Stimulated activated CD8-positive, alpha-beta memory T cell treated with anti-CD3 and anti-CD28 coated beads, Interleukin-12 subunit alpha, Interleukin-12 subunit beta, amount 100 ng/mL, for 4 hours (primary cell): ENCODE results near the gene PWWP2A.

Experiments used
- DNase-seq: peaks from one replicate; pipeline ENCODE4 v3.0.0-alpha.2; 2020; ENCODE audit warnings: low read depth

The PWWP2A gene

DNA sequence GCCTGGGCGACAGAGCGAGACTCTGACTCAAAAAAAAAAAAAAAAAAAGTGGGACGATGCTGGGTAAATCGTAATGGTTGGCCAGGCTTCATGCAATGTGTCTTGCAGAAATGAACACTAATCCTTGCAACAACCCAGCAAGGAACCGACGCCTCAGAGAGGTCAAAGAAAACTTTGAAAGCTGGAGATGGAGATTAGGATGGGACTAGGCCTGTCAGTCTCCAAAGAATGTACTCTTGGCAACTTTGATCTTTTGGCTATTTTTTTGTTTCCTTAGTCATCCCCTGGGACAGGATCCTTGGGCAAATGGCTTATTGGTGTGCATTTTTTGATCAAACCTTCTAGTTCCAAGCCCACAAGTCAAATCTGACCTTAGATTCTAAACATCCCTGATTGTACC lies 10.6 kb upstream of the PWWP2A start:
- no peak for DNase-seq

GRCh38 chr5:160128632-160129031 lies 9.4 kb upstream of the PWWP2A start:
- DNase-seq = no peak

DNA sequence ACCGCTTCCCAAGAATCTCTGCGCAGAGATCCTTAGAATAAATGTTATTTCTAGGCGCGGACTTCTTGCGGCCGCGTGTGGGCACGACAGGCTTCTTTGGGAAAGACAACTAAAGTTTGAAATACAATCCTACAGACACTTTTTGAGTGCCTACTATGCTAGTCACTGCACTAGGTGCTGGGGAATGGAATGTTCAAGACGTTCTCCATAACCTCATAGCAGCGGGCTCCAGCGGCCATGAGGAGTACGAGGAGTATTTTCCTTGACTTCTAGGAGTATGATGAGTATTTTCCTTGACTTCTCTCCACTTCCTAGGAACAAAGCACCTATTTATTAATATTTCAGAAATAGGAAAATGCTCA lies 636 bp upstream of the PWWP2A start:
- DNase-seq = no peak

GRCh38 chr5:160118349-160119141 lies 705 bp downstream of the PWWP2A start:
- DNase-seq = peak; percentile 40

GRCh38 chr5:160116991-160117390 lies 2.3 kb downstream of the PWWP2A start:
- no peak for DNase-seq

- no peak for DNase-seq
These were observed 11.1 kb downstream of the PWWP2A start for GRCh38 chr5:160108124-160108523.

- DNase-seq = no peak
These were observed 13.4 kb downstream of the PWWP2A start for GRCh38 chr5:160105686-160106360.

DNA sequence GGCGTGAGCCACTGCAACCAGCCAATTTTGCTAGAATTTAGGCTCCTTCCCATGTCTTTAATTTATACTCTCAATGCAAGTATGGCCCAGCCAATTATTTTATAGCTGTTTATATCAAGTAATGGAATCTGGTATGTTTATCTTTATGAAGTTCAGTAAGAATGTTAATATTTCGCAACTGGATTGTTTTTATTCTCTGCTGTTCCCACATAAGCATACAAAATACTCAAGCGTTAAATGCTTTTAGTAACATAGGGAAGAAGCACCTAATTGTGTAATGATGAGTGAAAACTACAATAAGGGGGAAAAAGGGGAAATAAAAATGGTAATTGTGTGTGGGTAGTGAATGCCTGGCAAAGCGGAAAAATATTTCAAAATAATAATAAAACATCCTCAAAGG lies 21.3 kb downstream of the PWWP2A start:
- DNase-seq = no peak

DNA sequence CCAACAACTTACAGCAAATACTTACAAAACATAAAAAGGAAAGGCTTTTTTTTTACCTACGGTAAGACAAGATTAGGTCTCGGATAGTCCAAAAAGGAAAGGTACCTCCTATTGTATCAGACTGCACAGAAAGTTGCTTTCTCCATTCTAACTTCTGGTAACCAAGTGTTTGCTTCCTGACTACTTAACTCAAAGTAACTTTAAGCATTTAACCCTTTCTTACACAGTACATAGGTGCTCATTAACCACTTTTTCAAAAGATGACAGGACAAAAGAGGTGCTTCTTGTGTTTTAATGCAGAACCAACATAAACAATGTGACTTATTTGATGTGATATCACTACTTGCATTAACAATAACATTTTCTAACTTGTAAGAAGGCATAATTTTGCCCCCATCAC lies 23.1 kb downstream of the PWWP2A start:
- no peak for DNase-seq

GRCh38 chr5:160092960-160093707 lies 26.1 kb downstream of the PWWP2A start:
- DNase-seq = no peak

DNA sequence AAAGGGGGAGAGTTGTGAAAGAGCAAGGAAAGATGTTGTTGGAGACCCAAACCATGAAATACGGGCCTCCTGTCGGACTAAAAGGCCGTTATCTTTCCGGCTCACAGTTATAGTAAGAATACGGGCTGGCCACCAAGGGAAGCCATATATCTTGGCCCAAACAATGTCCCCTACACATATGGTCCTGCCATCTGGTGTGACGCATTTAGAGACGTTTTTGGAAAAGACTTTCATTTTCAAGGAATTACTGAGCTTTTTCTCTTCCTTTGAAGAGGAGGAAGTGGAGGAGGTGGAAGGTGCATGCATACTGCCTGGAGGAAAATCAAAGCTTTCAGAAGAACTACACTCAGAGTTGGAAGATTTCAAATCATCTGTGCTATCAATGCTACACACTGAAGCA lies 26.7 kb downstream of the PWWP2A start:
- no peak for DNase-seq

GRCh38 chr5:160090059-160090458 lies 29.2 kb downstream of the PWWP2A start:
- DNase-seq = no peak

GRCh38 chr5:160089531-160089930 lies 29.7 kb downstream of the PWWP2A start:
- no peak for DNase-seq

DNA sequence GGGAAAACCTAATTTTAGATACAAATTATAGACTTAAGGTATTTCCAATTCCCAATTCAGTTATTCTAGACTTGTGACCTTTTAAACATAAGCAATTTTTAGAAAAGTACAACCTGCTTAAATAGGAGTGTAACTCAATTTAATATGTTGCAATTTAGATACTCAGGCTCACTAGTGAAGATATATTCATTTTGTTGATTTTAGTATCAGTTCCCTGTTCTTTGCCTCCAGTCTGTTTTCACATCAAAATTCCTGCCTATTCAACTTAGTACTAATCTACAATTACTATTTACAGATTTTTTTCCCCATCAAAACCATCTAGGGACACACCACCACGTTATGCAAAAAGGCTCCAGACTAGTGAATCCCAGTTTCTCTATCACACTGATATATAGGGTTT lies 30.4 kb downstream of the PWWP2A start:
- no peak for DNase-seq

GRCh38 chr5:160087199-160087598 lies 32.1 kb downstream of the PWWP2A start:
- no peak for DNase-seq

DNA sequence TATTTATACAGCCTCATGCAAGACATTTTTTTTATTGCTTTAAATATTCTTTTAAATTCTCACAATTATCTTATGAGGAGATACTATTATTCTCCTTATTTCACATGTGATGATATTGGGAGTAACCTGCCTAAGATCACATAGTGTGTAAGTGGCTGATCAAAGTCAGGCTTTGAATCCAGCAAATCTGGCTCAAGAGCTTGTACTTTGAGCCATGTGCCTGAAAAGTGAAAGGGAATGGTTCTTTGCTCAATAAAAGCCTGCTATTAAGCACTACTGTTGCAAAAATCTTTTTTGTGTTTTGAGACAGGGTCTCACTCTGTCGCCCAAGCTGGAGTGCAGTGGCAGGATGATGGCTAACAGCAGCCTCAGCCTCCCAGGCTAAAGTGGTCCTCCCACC lies 35.1 kb downstream of the PWWP2A start:
- DNase-seq = no peak

DNA sequence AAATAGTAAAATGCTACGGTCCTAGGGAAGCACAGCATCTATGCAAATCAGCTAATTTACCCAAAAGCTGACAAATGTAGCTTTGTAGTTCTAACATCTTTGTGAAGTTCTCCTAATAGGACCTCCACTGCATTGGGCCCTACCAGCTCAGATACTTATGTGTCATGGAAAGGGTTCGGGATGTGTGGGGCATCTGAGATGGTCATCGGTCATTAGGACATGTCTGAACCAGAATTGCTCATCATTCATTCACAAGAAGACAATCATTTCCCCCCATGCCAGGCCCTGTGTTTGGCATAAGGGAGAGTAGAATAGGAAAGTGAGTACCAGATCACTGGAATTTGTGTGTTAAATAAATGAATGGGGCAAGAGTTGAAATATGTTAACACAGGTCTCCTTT lies 35.7 kb downstream of the PWWP2A start:
- no peak for DNase-seq

DNA sequence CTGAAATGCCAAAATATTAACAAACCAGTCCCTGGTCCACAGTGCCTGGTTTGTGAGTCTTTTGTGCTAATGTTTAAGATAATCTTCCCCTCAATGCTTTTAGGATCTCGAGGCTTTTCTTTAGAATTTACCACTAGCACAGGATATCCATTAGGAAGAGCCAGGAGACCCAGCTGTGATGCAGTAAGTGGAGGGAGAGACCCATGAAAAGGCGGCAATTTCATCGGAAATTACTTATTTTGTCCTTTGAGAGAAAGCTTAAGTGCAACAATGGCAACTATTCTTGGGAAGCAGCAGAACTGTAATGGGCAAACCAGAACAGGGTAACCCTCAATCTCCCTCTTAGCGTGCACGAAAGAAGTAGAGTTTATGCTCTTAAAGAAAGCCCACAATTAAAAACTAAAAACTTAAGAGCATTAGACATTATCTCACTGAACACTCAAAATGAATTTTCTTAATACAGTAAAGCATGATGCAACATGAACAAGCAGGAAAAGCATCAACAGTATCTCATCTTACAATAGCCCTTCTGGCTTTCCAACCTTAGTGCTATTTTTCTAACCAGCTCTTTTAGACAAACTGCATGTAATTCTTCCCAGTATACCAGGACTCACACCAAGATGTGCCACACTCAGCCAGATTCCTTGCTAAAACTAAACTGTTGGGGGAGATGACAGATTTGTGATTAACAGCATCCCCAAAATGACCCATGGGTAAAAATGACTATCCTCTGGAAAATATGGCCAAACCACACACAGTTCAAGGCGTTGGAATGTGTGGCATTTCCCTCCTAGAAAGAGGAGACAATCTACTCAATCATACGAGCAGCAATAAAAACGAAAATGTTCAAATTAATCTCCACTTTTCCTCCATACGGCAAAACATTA lies 36.4 kb downstream of the PWWP2A start:
- DNase-seq = no peak

DNA sequence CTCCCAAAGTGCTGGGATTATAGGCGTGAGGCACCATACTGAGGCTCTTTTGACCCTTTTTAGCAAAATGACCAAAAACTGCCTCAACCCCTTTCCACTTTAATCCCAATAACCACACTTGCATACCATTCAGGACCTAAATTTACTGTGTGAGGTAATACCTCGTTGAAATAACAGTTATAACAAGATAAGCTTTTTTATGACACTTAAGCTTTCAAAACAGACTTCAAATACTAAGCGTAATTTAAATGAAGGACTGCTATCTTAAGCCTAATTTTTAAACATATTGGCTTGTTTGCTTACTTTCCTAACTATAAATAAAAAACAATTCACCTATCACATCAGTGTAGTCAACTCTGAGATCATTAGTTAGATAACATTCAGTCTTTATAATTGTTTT lies 37.8 kb downstream of the PWWP2A start:
- no peak for DNase-seq

DNA sequence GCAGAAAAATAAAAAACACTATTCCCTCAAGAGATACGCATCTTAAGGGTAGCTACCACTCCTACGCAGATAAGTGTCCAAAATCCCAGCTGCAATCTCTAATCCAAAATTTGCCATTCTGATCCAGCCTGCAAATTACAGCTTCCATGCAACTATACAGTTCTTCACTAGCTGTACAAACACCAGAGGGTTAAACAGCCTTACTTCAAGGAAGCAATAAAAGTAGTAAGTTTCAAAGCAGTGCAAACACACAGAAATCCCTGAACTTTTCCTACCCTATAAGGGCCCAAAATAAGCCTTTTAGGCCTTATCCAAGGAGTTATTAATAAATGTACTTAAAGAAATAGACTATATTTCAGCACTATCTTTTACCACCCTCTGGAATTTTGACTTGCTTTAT lies 39.5 kb downstream of the PWWP2A start:
- no peak for DNase-seq

- no peak for DNase-seq
These were observed 42.3 kb downstream of the PWWP2A start for GRCh38 chr5:160076997-160077396.

GRCh38 chr5:160075073-160075472 lies 44.2 kb downstream of the PWWP2A start:
- DNase-seq = no peak
